Measurements from ENCODE around the gene SMARCC1. TPM values are rescaled to one million over a fixed set of nuclear protein-coding genes. Genes with fewer than 3 reads are reported as not detected.
A peak's percentile ranks its signal among the peaks of the same experiment; 100 is the strongest.

SMARCC1 gene
- total RNA-seq, 1 experiment from 2014 or later, result 103 TPM

- Histone ChIP-seq H3K4me1 (no peaks in the 10 kb centered on the region), H3K27ac (no peak overlapping the region), H3K4me3 (no peak overlapping the region), H3K36me3 (peaks cover 74% of the 10 kb centered on the region), H3K9me3 (replicated peaks) (no peaks in the 10 kb centered on the region), H3K27me3 (no peaks in the 10 kb centered on the region)
- no peak for DNase-seq
Observed at GRCh38 chr3:47692158-47692557, 89.5 kb downstream of the SMARCC1 start.

- no peak for DNase-seq
- Histone ChIP-seq H3K27me3 (no peaks in the 10 kb centered on the region), H3K36me3 (peaks cover 75% of the 10 kb centered on the region), H3K27ac (no peak overlapping the region), H3K9me3 (replicated peaks) (no peaks in the 10 kb centered on the region), H3K4me3 (no peak overlapping the region), H3K4me1 (no peaks in the 10 kb centered on the region; the same call in 1 of the 2 replicates)
Observed at GRCh38 chr3:47688488-47688887, 93.2 kb downstream of the SMARCC1 start.

GRCh38 chr3:47685037-47685436 lies 96.7 kb downstream of the SMARCC1 start:
- H3K36me3 ChIP-seq, result peaks cover 79% of the 10 kb centered on the region
- H3K9me3 ChIP-seq (replicated peaks), result no peaks in the 10 kb centered on the region
- H3K4me1 ChIP-seq, result no peaks in the 10 kb centered on the region; the same call in 1 of the 2 replicates
- H3K27me3 ChIP-seq, result no peaks in the 10 kb centered on the region
- peak in 1 of 2 experiments; percentile 41 for DNase-seq
- H3K4me3 ChIP-seq, result no peak overlapping the region
- 0 out of 2 replicates have a peak overlapping the region, but pooled peaks have one; percentile 2 for H3K27ac ChIP-seq

GRCh38 chr3:47681016-47681415 lies 100.7 kb downstream of the SMARCC1 start:
- no peak overlapping the region for H3K4me3 ChIP-seq
- no peak overlapping the region for H3K27ac ChIP-seq
- H3K27me3 ChIP-seq, result no peaks in the 10 kb centered on the region
- peaks cover 78% of the 10 kb centered on the region for H3K36me3 ChIP-seq
- H3K4me1 ChIP-seq, result no peaks in the 10 kb centered on the region; the same call in 1 of the 2 replicates
- no peak for DNase-seq
- no peaks in the 10 kb centered on the region for H3K9me3 ChIP-seq (replicated peaks)

GRCh38 chr3:47678446-47679338 lies 103.0 kb downstream of the SMARCC1 start:
- Histone ChIP-seq H3K4me3 (no peak overlapping the region), H3K4me1 (no peaks in the 10 kb centered on the region), H3K36me3 (peaks cover 87% of the 10 kb centered on the region), H3K27me3 (no peaks in the 10 kb centered on the region), H3K9me3 (replicated peaks) (no peaks in the 10 kb centered on the region), H3K27ac (no peak overlapping the region)
- no peak for DNase-seq

- H3K4me1 ChIP-seq, result no peaks in the 10 kb centered on the region
- no peaks in the 10 kb centered on the region for H3K27me3 ChIP-seq
- no peak overlapping the region for H3K27ac ChIP-seq
- no peak for DNase-seq
- H3K4me3 ChIP-seq, result no peak overlapping the region
- H3K9me3 ChIP-seq (replicated peaks), result no peaks in the 10 kb centered on the region
- H3K36me3 ChIP-seq, result peaks cover 48% of the 10 kb centered on the region
Observed at GRCh38 chr3:47669026-47669749, 112.5 kb downstream of the SMARCC1 start.

GRCh38 chr3:47666118-47666517 lies 115.6 kb downstream of the SMARCC1 start:
- H3K4me1 ChIP-seq, result no peaks in the 10 kb centered on the region
- H3K27ac ChIP-seq, result no peak overlapping the region
- H3K4me3 ChIP-seq, result no peak overlapping the region
- H3K36me3 ChIP-seq, result peaks cover 36% of the 10 kb centered on the region
- H3K9me3 ChIP-seq (replicated peaks), result no peaks in the 10 kb centered on the region
- no peak for DNase-seq
- H3K27me3 ChIP-seq, result no peaks in the 10 kb centered on the region

- Histone ChIP-seq H3K4me3 (no peak overlapping the region), H3K27me3 (no peaks in the 10 kb centered on the region), H3K4me1 (no peaks in the 10 kb centered on the region), H3K9me3 (replicated peaks) (no peaks in the 10 kb centered on the region), H3K36me3 (peaks cover 37% of the 10 kb centered on the region), H3K27ac (no peak overlapping the region)
- peak in 1 of 2 experiments; percentile 35 for DNase-seq
Observed at GRCh38 chr3:47664519-47664918, 117.2 kb downstream of the SMARCC1 start.

- H3K4me1 ChIP-seq, result no peaks in the 10 kb centered on the region
- H3K36me3 ChIP-seq, result peaks cover 37% of the 10 kb centered on the region
- H3K4me3 ChIP-seq, result no peak overlapping the region
- no peak overlapping the region for H3K27ac ChIP-seq
- no peak for DNase-seq
- H3K9me3 ChIP-seq (replicated peaks), result no peaks in the 10 kb centered on the region
- no peaks in the 10 kb centered on the region for H3K27me3 ChIP-seq
Observed at GRCh38 chr3:47663630-47664240, 118.0 kb downstream of the SMARCC1 start.

GRCh38 chr3:47661121-47661752 lies 120.5 kb downstream of the SMARCC1 start:
- H3K4me1 ChIP-seq, result no peaks in the 10 kb centered on the region
- H3K36me3 ChIP-seq, result peaks cover 48% of the 10 kb centered on the region
- H3K27ac ChIP-seq, result no peak overlapping the region
- peak; percentile 18 to 42 for DNase-seq
- no peak overlapping the region for H3K4me3 ChIP-seq
- H3K27me3 ChIP-seq, result no peaks in the 10 kb centered on the region
- H3K9me3 ChIP-seq (replicated peaks), result peaks cover 4% of the 10 kb centered on the region

GRCh38 chr3:47658444-47658843 lies 123.2 kb downstream of the SMARCC1 start:
- peaks cover 4% of the 10 kb centered on the region for H3K9me3 ChIP-seq (replicated peaks)
- no peaks in the 10 kb centered on the region for H3K27me3 ChIP-seq
- H3K4me1 ChIP-seq, result no peaks in the 10 kb centered on the region
- H3K36me3 ChIP-seq, result peaks cover 68% of the 10 kb centered on the region
- no peak overlapping the region for H3K4me3 ChIP-seq
- DNase-seq, result no peak
- H3K27ac ChIP-seq, result no peak overlapping the region

GRCh38 chr3:47652142-47652541 lies 129.6 kb downstream of the SMARCC1 start:
- DNase-seq, result peak; percentile 24 to 53

GRCh38 chr3:47650294-47650693 lies 131.4 kb downstream of the SMARCC1 start:
- Histone ChIP-seq H3K27me3 (no peaks in the 10 kb centered on the region), H3K27ac (no peak overlapping the region), H3K4me3 (no peak overlapping the region), H3K9me3 (replicated peaks) (no peaks in the 10 kb centered on the region), H3K4me1 (no peaks in the 10 kb centered on the region; the same call in 1 of the 2 replicates), H3K36me3 (peaks cover 43% of the 10 kb centered on the region)
- no peak for DNase-seq

More at GRCh38 chr3:47652142-47652541, 129.6 kb downstream of the SMARCC1 start:
- H3K9me3 ChIP-seq (replicated peaks), result no peaks in the 10 kb centered on the region
- peaks cover 54% of the 10 kb centered on the region for H3K36me3 ChIP-seq
- no peaks in the 10 kb centered on the region; the same call in 1 of the 2 replicates for H3K4me1 ChIP-seq
- H3K27ac ChIP-seq, result no peak overlapping the region
- H3K4me3 ChIP-seq, result no peak overlapping the region
- H3K27me3 ChIP-seq, result no peaks in the 10 kb centered on the region

- Histone ChIP-seq H3K9me3 (replicated peaks) (no peaks in the 10 kb centered on the region), H3K27ac (no peak overlapping the region), H3K27me3 (no peaks in the 10 kb centered on the region), H3K4me3 (no peak overlapping the region), H3K36me3 (peaks cover 35% of the 10 kb centered on the region), H3K4me1 (no peaks in the 10 kb centered on the region; the same call in 1 of the 2 replicates)
- no peak for DNase-seq
Observed at GRCh38 chr3:47647550-47647949, 134.1 kb downstream of the SMARCC1 start.
